ENCODE data around the gene KRIT1.
"Not testable (repeated sequence)": the region's sequence is repeated elsewhere in the genome, so short reads cannot be mapped to it uniquely, and the experiment has no call there.

The KRIT1 gene

GRCh38 chr7:92250603-92251002 is 4.9 kb upstream of the KRIT1 start:
- no peak for DNase-seq (ENCODE audit: low read depth in 3 of 3)

- no peak for DNase-seq (ENCODE audit: low read depth in 3 of 3)
These were observed 817 bp upstream of the KRIT1 start for GRCh38 chr7:92246360-92247101.

GRCh38 chr7:92244808-92245486 is 767 bp downstream of the KRIT1 start:
- no peak for DNase-seq (ENCODE audit: low read depth in 3 of 3)

- no peak for DNase-seq (ENCODE audit: low read depth in 3 of 3)
These were observed 2.7 kb downstream of the KRIT1 start for GRCh38 chr7:92242972-92243371.

- DNase-seq (ENCODE audit: low read depth in 3 of 3) = no peak
These were observed 15.2 kb downstream of the KRIT1 start for GRCh38 chr7:92230547-92230946.

GRCh38 chr7:92228742-92229141 is 17.0 kb downstream of the KRIT1 start:
- DNase-seq (ENCODE audit: low read depth in 3 of 3) = no peak

GRCh38 chr7:92228100-92228499 is 17.6 kb downstream of the KRIT1 start:
- no peak for DNase-seq (ENCODE audit: low read depth in 3 of 3)

- no peak for DNase-seq (ENCODE audit: low read depth in 3 of 3)
These were observed 18.7 kb downstream of the KRIT1 start for GRCh38 chr7:92226981-92227380.

GRCh38 chr7:92221766-92222165 is 23.9 kb downstream of the KRIT1 start:
- no peak for DNase-seq (ENCODE audit: low read depth in 3 of 3)

- DNase-seq (ENCODE audit: low read depth in 3 of 3) = no peak
These were observed 39.0 kb downstream of the KRIT1 start for GRCh38 chr7:92206672-92207071.

- DNase-seq (ENCODE audit: low read depth in 3 of 3) = no peak
These were observed 39.7 kb downstream of the KRIT1 start for GRCh38 chr7:92205987-92206386.

GRCh38 chr7:92200791-92201190 is 44.9 kb downstream of the KRIT1 start:
- no peak for DNase-seq (ENCODE audit: low read depth in 3 of 3)

- DNase-seq (ENCODE audit: low read depth in 3 of 3) = no peak
These were observed 53.4 kb downstream of the KRIT1 start for GRCh38 chr7:92192326-92192725.

- not testable (repeated sequence) for DNase-seq (ENCODE audit: low read depth in 3 of 3)
These were observed 56.5 kb downstream of the KRIT1 start for GRCh38 chr7:92189246-92189645.

- not testable (repeated sequence) for DNase-seq (ENCODE audit: low read depth in 3 of 3)
These were observed 61.4 kb downstream of the KRIT1 start for GRCh38 chr7:92184294-92184693.

- peak; percentile 79 to 82 (median 81) for DNase-seq (ENCODE audit: low read depth in 3 of 3)
These were observed 66.5 kb downstream of the KRIT1 start, which contains the start of gene LRRD1 for GRCh38 chr7:92178928-92179924. TSS of gene LRRD1 (minus strand) at chr7:92179142. CDS start at chr7:92165202, 13,940 bp downstream.

- no peak for DNase-seq (ENCODE audit: low read depth in 3 of 3)
These were observed 68.4 kb downstream of the KRIT1 start for GRCh38 chr7:92177362-92177761.

- DNase-seq (ENCODE audit: low read depth in 3 of 3) = not testable (repeated sequence)
These were observed 76.2 kb downstream of the KRIT1 start for GRCh38 chr7:92169529-92169928.

GRCh38 chr7:92161271-92161670 is 84.4 kb downstream of the KRIT1 start:
- no peak for DNase-seq (ENCODE audit: low read depth in 3 of 3)

- DNase-seq (ENCODE audit: low read depth in 3 of 3) = no peak
These were observed 86.8 kb downstream of the KRIT1 start for GRCh38 chr7:92158660-92159575.

- no peak for DNase-seq (ENCODE audit: low read depth in 3 of 3)
These were observed 88.7 kb downstream of the KRIT1 start for GRCh38 chr7:92156990-92157389.
